WTC11 (cell line): ENCODE measurements around the gene VPS4A. TPM values are rescaled to one million over a fixed set of nuclear protein-coding genes. Genes with fewer than 3 reads are reported as not detected.
A peak's percentile ranks its signal among the peaks of the same experiment; 100 is the strongest.

Experiments used
- ATAC-seq: fragments of 200-7000 bp; cut with Tn5 transposase; 2 replicates; pipeline ENCODE4 v1.10.0; 2021; ENCODE audit warnings: mild to moderate bottlenecking, moderate library complexity
- CTCF ChIA-PET: fragments of 300-600 bp; sonication (Branson Sonifier 250); formaldehyde crosslinking; loops from one replicate; lab custom pipeline; 2021; ENCODE audit warnings: antibody characterized with exemption; lab: Charles Lee
- POLR2A ChIA-PET: fragments of 350-600 bp; sonication (Branson Sonifier 250); formaldehyde crosslinking; loops from one replicate; lab custom pipeline; 2021; ENCODE audit warnings: antibody characterized with exemption; lab: Charles Lee
- DNase-seq: peaks from one replicate; pipeline ENCODE4 v3.0.0; 2021; ENCODE audit warnings: low spot score
- H3K27ac Mint-ChIP-seq: 2 replicates; pipeline ENCODE4 v1.8.0; 2021; ENCODE audit warnings: mixed read lengths
- H3K27me3 Mint-ChIP-seq: 2 replicates; pipeline ENCODE4 v1.8.0; 2021; ENCODE audit warnings: low read depth, mild to moderate bottlenecking, moderate library complexity, mixed read lengths
- H3K36me3 Mint-ChIP-seq: 2 replicates; pipeline ENCODE4 v1.8.0; 2021; ENCODE audit warnings: mixed read lengths
- H3K4me1 Mint-ChIP-seq: 2 replicates; pipeline ENCODE4 v1.8.0; 2022; ENCODE audit warnings: mixed read lengths
- H3K4me3 Mint-ChIP-seq: 2 replicates; pipeline ENCODE4 v1.8.0; 2021; ENCODE audit warnings: mild to moderate bottlenecking, moderate library complexity, mixed read lengths
- H3K9me3 Mint-ChIP-seq: 2 replicates; pipeline ENCODE4 v1.8.0; 2021; ENCODE audit warnings: mixed read lengths
- ATF1 ChIP-seq: sonication (generic); formaldehyde crosslinking; IDR thresholded peaks from 2 replicates; pipeline ENCODE4 v1.8.1; 2023; ENCODE audit warnings: mild to moderate bottlenecking, moderate library complexity, missing genetic modification reagents
- ESRRA ChIP-seq: sonication (generic); formaldehyde crosslinking; IDR thresholded peaks from 2 replicates; pipeline ENCODE4 v1.8.1; 2022; ENCODE audit warnings: mild to moderate bottlenecking, missing genetic modification reagents, borderline replicate concordance
- GRHL2 ChIP-seq: fragments of 250-450 bp; sonication (Bioruptor Pico); IDR thresholded peaks from 2 replicates; pipeline ENCODE4 v1.8.0; 2022; ENCODE audit warnings: mild to moderate bottlenecking, moderate library complexity; ENCODE audit not compliant: insufficient replicate concordance, severe bottlenecking
- KAT7 ChIP-seq: sonication (generic); formaldehyde crosslinking; IDR thresholded peaks from 2 replicates; pipeline ENCODE4 v1.8.1; 2023; ENCODE audit warnings: missing genetic modification reagents, mild to moderate bottlenecking, borderline replicate concordance
- NFE2L1 ChIP-seq: sonication (generic); formaldehyde crosslinking; IDR thresholded peaks from 2 replicates; pipeline ENCODE4 v1.8.1; 2023; ENCODE audit warnings: missing genetic modification reagents
- NR1H2 ChIP-seq: sonication (generic); formaldehyde crosslinking; IDR thresholded peaks from 2 replicates; pipeline ENCODE4 v1.9.0; 2021; ENCODE audit warnings: mild to moderate bottlenecking, moderate library complexity, missing genetic modification reagents
- NR2C2 ChIP-seq: sonication (generic); formaldehyde crosslinking; IDR thresholded peaks from 2 replicates; pipeline ENCODE4 v1.8.0; 2022; ENCODE audit warnings: mild to moderate bottlenecking, missing genetic modification reagents
- RORB ChIP-seq: fragments of 250-450 bp; sonication (Bioruptor Pico); IDR thresholded peaks from 2 replicates; pipeline ENCODE4 v1.9.0; 2021; ENCODE audit warnings: mild to moderate bottlenecking
- TEAD1 ChIP-seq: sonication (generic); formaldehyde crosslinking; IDR thresholded peaks from 2 replicates; pipeline ENCODE4 v1.8.0; 2022; ENCODE audit warnings: mild to moderate bottlenecking, missing genetic modification reagents
- ZBTB21 ChIP-seq: sonication (generic); formaldehyde crosslinking; IDR thresholded peaks from 2 replicates; pipeline ENCODE4 v1.8.1; 2023; ENCODE audit warnings: mild to moderate bottlenecking, missing genetic modification reagents, borderline replicate concordance
- ZNF317 ChIP-seq: sonication (generic); formaldehyde crosslinking; IDR thresholded peaks from 2 replicates; pipeline ENCODE4 v1.8.1; 2023; ENCODE audit warnings: low read depth, mild to moderate bottlenecking, moderate library complexity, missing genetic modification reagents, borderline replicate concordance
- ZNF671 ChIP-seq: fragments of 250-450 bp; sonication (Bioruptor Pico); IDR thresholded peaks from 2 replicates; pipeline ENCODE4 v1.8.0; 2021; ENCODE audit warnings: mild to moderate bottlenecking
- total RNA-seq: library from RNA; stranded (reverse); gene quantifications from 3 replicates; pipeline ENCODE4 v1.2.3, GENCODE V29; 2021
- TF ChIP-seq, protein P1 (sequence below): sonication (generic); formaldehyde crosslinking; conservative IDR thresholded peaks from 2 replicates; pipeline ENCODE4 v1.8.1; 2022; ENCODE audit warnings: mild to moderate bottlenecking, missing genetic modification reagents
- TF ChIP-seq, protein P2 (sequence below): sonication (generic); formaldehyde crosslinking; IDR thresholded peaks from 2 replicates; pipeline ENCODE4 v1.8.0; 2023; ENCODE audit warnings: missing genetic modification reagents, mild to moderate bottlenecking, borderline replicate concordance
- TF ChIP-seq, protein P3 (sequence below): fragments of 200-600 bp; IDR thresholded peaks from 2 replicates; pipeline ENCODE4 v1.8.0; 2022; ENCODE audit warnings: antibody characterized with exemption
- TF ChIP-seq, protein P4 (sequence below): sonication (generic); formaldehyde crosslinking; IDR thresholded peaks from 2 replicates; pipeline ENCODE4 v1.8.0; 2023; ENCODE audit warnings: missing genetic modification reagents
- TF ChIP-seq, protein P5 (sequence below): fragments of 250-450 bp; sonication (Bioruptor Pico); IDR thresholded peaks from 2 replicates; pipeline ENCODE4 v2.1.2; 2022; ENCODE audit warnings: mild to moderate bottlenecking, moderate library complexity
- TF ChIP-seq, protein P6 (sequence below): fragments of 250-450 bp; sonication (Bioruptor Pico); IDR thresholded peaks from 2 replicates; pipeline ENCODE4 v1.9.0; 2021; ENCODE audit warnings: mild to moderate bottlenecking
- TF ChIP-seq, protein P7 (sequence below): sonication (generic); formaldehyde crosslinking; IDR thresholded peaks from 2 replicates; pipeline ENCODE4 v1.8.1; 2023; ENCODE audit warnings: mild to moderate bottlenecking, moderate library complexity, missing genetic modification reagents
- TF ChIP-seq, protein P8 (sequence below): sonication (generic); formaldehyde crosslinking; IDR thresholded peaks from 2 replicates; pipeline ENCODE4 v1.8.1; 2022; ENCODE audit warnings: missing genetic modification reagents, borderline replicate concordance

VPS4A gene
- total RNA-seq, 1 experiment from 2014 or later, result 28.3 TPM

DNA sequence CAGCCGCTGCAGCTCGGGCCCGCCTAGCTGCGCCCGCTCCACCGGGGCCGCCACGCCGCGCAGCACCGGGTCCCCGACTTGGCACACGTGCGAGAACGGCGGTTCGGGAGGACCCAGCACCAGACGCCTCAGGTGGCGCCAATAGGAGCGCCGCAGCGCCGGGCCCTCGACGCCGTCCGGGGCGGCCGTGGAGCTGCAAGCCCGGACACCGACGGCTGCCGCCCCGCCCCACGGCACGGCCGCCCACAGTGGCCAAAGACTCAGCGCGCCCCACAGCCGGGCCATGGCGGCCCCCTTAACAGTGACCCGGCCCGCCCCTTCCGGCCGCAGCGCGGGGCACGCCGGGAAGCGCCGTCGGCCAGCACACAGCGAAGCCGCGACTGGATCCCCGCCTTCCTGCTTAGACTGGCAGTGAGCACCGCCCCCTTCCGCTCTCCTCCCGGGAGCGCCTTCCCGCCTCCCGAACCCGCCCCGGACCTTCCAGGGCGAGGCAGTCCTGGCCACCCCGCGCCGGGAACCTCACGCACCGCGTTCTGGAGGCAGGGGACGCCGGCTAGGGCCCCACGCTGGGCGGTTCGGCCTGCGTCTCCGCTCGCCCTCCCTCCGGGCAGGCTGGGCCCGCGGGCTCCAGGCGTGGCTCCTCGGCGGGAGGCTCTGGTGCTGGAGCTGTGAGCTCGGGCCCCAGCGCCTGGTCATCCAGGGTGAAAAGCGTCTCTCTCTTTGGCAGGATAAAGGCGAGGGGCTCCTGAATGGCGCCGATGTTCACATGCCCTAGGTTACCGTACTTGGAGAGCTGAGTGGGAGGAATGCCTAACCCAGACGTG is 19.3 kb downstream of the VPS4A start, which contains the start of gene PDF:
TSS of gene PDF (minus strand) at position 303 of the 824 bp plus-strand sequence. CDS start at position 285, 18 bp downstream.
- H3K4me3 Mint-ChIP-seq, result peak within 1 kb of the TSS; percentile 85
- H3K36me3 Mint-ChIP-seq, result peaks cover 61% of the 10 kb centered on the region
- CTCF ChIA-PET, result interaction anchor here (0.5 kb wide), 1 partner anchor 203 kb away, joined by 3 read pairs; no protein-coding TSS in a partner anchor
- no peaks in the 10 kb centered on the region for H3K27me3 Mint-ChIP-seq
- H3K27ac Mint-ChIP-seq, result peak within 1 kb of the TSS; percentile 91; the same call in 1 of the 2 replicates
- H3K9me3 Mint-ChIP-seq, result no peaks in the 10 kb centered on the region
- DNase-seq (peak; percentile 95), ATAC-seq (peak; percentile 96)
- peaks cover 22% of the 10 kb centered on the region for H3K4me1 Mint-ChIP-seq
- POLR2A ChIA-PET, result interaction anchor here (0.5 to 1.1 kb wide), 9 partner anchors 8 to 1817 kb away, joined by 3 to 5 read pairs (median 3); partner anchors contain the start of genes COG8 and NIP7
- no peak; the same call in 1 of the 2 replicates for TF ChIP-seq ZNF317 (CRISPR knock-in tag)
- TF ChIP-seq, protein P1, sequence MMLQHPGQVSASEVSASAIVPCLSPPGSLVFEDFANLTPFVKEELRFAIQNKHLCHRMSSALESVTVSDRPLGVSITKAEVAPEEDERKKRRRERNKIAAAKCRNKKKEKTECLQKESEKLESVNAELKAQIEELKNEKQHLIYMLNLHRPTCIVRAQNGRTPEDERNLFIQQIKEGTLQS (CRISPR knock-in tag), result no peak
- TF ChIP-seq ZNF671, result no peak; the same call in 1 of the 2 replicates
- TF ChIP-seq, protein P2, sequence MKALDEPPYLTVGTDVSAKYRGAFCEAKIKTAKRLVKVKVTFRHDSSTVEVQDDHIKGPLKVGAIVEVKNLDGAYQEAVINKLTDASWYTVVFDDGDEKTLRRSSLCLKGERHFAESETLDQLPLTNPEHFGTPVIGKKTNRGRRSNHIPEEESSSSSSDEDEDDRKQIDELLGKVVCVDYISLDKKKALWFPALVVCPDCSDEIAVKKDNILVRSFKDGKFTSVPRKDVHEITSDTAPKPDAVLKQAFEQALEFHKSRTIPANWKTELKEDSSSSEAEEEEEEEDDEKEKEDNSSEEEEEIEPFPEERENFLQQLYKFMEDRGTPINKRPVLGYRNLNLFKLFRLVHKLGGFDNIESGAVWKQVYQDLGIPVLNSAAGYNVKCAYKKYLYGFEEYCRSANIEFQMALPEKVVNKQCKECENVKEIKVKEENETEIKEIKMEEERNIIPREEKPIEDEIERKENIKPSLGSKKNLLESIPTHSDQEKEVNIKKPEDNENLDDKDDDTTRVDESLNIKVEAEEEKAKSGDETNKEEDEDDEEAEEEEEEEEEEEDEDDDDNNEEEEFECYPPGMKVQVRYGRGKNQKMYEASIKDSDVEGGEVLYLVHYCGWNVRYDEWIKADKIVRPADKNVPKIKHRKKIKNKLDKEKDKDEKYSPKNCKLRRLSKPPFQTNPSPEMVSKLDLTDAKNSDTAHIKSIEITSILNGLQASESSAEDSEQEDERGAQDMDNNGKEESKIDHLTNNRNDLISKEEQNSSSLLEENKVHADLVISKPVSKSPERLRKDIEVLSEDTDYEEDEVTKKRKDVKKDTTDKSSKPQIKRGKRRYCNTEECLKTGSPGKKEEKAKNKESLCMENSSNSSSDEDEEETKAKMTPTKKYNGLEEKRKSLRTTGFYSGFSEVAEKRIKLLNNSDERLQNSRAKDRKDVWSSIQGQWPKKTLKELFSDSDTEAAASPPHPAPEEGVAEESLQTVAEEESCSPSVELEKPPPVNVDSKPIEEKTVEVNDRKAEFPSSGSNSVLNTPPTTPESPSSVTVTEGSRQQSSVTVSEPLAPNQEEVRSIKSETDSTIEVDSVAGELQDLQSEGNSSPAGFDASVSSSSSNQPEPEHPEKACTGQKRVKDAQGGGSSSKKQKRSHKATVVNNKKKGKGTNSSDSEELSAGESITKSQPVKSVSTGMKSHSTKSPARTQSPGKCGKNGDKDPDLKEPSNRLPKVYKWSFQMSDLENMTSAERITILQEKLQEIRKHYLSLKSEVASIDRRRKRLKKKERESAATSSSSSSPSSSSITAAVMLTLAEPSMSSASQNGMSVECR (CRISPR knock-in tag), result no peak
- no peak for TF ChIP-seq NR1H2 (CRISPR knock-in tag)
- TF ChIP-seq, protein P3, sequence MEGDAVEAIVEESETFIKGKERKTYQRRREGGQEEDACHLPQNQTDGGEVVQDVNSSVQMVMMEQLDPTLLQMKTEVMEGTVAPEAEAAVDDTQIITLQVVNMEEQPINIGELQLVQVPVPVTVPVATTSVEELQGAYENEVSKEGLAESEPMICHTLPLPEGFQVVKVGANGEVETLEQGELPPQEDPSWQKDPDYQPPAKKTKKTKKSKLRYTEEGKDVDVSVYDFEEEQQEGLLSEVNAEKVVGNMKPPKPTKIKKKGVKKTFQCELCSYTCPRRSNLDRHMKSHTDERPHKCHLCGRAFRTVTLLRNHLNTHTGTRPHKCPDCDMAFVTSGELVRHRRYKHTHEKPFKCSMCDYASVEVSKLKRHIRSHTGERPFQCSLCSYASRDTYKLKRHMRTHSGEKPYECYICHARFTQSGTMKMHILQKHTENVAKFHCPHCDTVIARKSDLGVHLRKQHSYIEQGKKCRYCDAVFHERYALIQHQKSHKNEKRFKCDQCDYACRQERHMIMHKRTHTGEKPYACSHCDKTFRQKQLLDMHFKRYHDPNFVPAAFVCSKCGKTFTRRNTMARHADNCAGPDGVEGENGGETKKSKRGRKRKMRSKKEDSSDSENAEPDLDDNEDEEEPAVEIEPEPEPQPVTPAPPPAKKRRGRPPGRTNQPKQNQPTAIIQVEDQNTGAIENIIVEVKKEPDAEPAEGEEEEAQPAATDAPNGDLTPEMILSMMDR, result no peak
- peak; percentile 42; the same call in 1 of the 2 replicates for TF ChIP-seq TEAD1 (CRISPR knock-in tag)
- TF ChIP-seq NFE2L1 (CRISPR knock-in tag), result peak; percentile 30; the same call in 1 of the 2 replicates
- peak; percentile 70; the same call in 1 of the 2 replicates for TF ChIP-seq ESRRA (CRISPR knock-in tag)
- TF ChIP-seq, protein P4, sequence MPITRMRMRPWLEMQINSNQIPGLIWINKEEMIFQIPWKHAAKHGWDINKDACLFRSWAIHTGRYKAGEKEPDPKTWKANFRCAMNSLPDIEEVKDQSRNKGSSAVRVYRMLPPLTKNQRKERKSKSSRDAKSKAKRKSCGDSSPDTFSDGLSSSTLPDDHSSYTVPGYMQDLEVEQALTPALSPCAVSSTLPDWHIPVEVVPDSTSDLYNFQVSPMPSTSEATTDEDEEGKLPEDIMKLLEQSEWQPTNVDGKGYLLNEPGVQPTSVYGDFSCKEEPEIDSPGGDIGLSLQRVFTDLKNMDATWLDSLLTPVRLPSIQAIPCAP, result no peak
- 0 out of 2 replicates have a peak, but pooled peaks have one; percentile 57 for TF ChIP-seq ZBTB21 (CRISPR knock-in tag)
- TF ChIP-seq KAT7, result peak; percentile 42; the same call in 1 of the 2 replicates
- no peak for TF ChIP-seq GRHL2 (CRISPR knock-in tag)
- no peak for TF ChIP-seq NR2C2 (CRISPR knock-in tag)
- TF ChIP-seq, protein P5, sequence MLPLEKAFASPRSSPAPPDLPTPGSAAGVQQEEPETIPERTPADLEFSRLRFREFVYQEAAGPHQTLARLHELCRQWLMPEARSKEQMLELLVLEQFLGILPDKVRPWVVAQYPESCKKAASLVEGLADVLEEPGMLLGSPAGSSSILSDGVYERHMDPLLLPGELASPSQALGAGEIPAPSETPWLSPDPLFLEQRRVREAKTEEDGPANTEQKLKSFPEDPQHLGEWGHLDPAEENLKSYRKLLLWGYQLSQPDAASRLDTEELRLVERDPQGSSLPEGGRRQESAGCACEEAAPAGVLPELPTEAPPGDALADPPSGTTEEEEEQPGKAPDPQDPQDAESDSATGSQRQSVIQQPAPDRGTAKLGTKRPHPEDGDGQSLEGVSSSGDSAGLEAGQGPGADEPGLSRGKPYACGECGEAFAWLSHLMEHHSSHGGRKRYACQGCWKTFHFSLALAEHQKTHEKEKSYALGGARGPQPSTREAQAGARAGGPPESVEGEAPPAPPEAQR (CRISPR knock-in tag), result no peak
- TF ChIP-seq ATF1 (CRISPR knock-in tag), result 0 out of 2 replicates have a peak, but pooled peaks have one; percentile 12
- TF ChIP-seq, protein P6, sequence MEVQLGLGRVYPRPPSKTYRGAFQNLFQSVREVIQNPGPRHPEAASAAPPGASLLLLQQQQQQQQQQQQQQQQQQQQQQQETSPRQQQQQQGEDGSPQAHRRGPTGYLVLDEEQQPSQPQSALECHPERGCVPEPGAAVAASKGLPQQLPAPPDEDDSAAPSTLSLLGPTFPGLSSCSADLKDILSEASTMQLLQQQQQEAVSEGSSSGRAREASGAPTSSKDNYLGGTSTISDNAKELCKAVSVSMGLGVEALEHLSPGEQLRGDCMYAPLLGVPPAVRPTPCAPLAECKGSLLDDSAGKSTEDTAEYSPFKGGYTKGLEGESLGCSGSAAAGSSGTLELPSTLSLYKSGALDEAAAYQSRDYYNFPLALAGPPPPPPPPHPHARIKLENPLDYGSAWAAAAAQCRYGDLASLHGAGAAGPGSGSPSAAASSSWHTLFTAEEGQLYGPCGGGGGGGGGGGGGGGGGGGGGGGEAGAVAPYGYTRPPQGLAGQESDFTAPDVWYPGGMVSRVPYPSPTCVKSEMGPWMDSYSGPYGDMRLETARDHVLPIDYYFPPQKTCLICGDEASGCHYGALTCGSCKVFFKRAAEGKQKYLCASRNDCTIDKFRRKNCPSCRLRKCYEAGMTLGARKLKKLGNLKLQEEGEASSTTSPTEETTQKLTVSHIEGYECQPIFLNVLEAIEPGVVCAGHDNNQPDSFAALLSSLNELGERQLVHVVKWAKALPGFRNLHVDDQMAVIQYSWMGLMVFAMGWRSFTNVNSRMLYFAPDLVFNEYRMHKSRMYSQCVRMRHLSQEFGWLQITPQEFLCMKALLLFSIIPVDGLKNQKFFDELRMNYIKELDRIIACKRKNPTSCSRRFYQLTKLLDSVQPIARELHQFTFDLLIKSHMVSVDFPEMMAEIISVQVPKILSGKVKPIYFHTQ (CRISPR knock-in tag), result no peak; the same call in 1 of the 2 replicates
- TF ChIP-seq, protein P7, sequence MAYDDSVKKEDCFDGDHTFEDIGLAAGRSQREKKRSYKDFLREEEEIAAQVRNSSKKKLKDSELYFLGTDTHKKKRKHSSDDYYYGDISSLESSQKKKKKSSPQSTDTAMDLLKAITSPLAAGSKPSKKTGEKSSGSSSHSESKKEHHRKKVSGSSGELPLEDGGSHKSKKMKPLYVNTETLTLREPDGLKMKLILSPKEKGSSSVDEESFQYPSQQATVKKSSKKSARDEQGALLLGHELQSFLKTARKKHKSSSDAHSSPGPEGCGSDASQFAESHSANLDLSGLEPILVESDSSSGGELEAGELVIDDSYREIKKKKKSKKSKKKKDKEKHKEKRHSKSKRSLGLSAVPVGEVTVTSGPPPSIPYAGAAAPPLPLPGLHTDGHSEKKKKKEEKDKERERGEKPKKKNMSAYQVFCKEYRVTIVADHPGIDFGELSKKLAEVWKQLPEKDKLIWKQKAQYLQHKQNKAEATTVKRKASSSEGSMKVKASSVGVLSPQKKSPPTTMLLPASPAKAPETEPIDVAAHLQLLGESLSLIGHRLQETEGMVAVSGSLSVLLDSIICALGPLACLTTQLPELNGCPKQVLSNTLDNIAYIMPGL (CRISPR knock-in tag), result peak; percentile 4
- TF ChIP-seq, protein P8, sequence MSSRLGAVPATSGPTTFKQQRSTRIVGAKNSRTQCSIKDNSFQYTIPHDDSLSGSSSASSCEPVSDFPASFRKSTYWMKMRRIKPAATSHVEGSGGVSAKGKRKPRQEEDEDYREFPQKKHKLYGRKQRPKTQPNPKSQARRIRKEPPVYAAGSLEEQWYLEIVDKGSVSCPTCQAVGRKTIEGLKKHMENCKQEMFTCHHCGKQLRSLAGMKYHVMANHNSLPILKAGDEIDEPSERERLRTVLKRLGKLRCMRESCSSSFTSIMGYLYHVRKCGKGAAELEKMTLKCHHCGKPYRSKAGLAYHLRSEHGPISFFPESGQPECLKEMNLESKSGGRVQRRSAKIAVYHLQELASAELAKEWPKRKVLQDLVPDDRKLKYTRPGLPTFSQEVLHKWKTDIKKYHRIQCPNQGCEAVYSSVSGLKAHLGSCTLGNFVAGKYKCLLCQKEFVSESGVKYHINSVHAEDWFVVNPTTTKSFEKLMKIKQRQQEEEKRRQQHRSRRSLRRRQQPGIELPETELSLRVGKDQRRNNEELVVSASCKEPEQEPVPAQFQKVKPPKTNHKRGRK (CRISPR knock-in tag), result no peak
- no peak for TF ChIP-seq RORB (CRISPR knock-in tag)
